ENCODE data around the gene KCNQ2. TPM values are rescaled to one million over a fixed set of nuclear protein-coding genes. Genes with fewer than 3 reads are reported as not detected.

Gene KCNQ2
- total and polyA plus RNA-seq, 10 of the 15 experiments (the other 5 are each of a cell fraction or from before 2014, with no cell fraction given) = 0.06 to 0.49 (median 0.26) TPM; not detected in 7

DNA sequence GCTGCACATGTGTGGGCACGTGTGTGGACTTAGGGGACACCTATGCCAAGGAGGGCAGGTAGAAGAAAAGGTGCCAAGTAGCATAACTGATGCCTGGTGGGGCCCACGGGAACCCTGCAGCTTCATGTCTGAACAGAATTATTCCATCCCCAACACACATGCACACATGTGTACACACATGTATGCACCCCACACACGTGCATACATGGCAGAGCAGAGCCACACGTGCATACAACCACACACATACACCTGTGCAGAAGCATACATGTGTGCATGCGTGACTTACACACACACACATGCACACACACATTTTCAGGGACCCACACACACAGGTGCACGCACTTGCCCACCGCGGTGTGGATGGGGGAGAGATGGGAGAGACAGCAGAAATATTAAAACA is 59.6 kb downstream of the KCNQ2 start:
- H3K4me2 ChIP-seq (ENCODE audit: control insufficient read depth, insufficient read depth) = no peak overlapping the region
- no peaks in the 10 kb centered on the region for H3K79me2 ChIP-seq (ENCODE audit: control insufficient read depth, insufficient read depth, low read length)
- H3K27me3 ChIP-seq (replicated peaks in 1 of 2; ENCODE audit: control insufficient read depth in 2 of 2, insufficient read depth in 2 of 2, low read length in 1 of 2) = no peaks in the 10 kb centered on the region; a peak in 1 of 4 replicates
- H3K4me3 ChIP-seq = no peak overlapping the region
- FAIRE-seq (no peak), ATAC-seq (no peak), DNase-seq (ENCODE audit: low read depth, low spot score) (no peak)
- ChIA-PET CTCF (no interaction called here), SMC1A (ENCODE audit: uncharacterized antibody, unreplicated experiment) (no interaction called here), RAD21 (ENCODE audit: unreplicated experiment) (no interaction called here), POLR2A (no interaction called here)
- intact Hi-C loops (cut with micrococcal nuclease; ENCODE audit: unreplicated experiment) = no loop called here
- TF ChIP-seq PAX8 (IDR thresholded peaks at IDR 0.05) (no peak), RFX5 (IDR thresholded peaks at IDR 0.05; ENCODE audit: low read depth, low read length) (no peak), BMI1 (IDR thresholded peaks at IDR 0.05; ENCODE audit: borderline replicate concordance) (no peak), ZNF24 (IDR thresholded peaks at IDR 0.05) (no peak), BCL11A (IDR thresholded peaks at IDR 0.05; ENCODE audit: low read depth, low read length) (no peak), RBBP5 (conservative IDR thresholded peaks at IDR 0.05) (no peak), TCF3 (IDR thresholded peaks at IDR 0.05; ENCODE audit: borderline replicate concordance, insufficient read depth, low read depth, low read length) (no peak), CHD4 (IDR thresholded peaks at IDR 0.05) (no peak), POLR2AphosphoS5 (IDR thresholded peaks at IDR 0.05; ENCODE audit: low read length) (no peak), NFXL1 (IDR thresholded peaks at IDR 0.05; ENCODE audit: borderline replicate concordance) (no peak), NFYB (IDR thresholded peaks at IDR 0.05; ENCODE audit: insufficient read depth, low read depth, low read length) (no peak)
- TF ChIP-seq, protein P1, sequence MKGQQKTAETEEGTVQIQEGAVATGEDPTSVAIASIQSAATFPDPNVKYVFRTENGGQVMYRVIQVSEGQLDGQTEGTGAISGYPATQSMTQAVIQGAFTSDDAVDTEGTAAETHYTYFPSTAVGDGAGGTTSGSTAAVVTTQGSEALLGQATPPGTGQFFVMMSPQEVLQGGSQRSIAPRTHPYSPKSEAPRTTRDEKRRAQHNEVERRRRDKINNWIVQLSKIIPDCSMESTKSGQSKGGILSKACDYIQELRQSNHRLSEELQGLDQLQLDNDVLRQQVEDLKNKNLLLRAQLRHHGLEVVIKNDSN (IDR thresholded peaks at IDR 0.05; ENCODE audit: borderline replicate concordance, extremely low read length, insufficient read depth, low read depth, low read length) = no peak
- TF ChIP-seq, protein P2, sequence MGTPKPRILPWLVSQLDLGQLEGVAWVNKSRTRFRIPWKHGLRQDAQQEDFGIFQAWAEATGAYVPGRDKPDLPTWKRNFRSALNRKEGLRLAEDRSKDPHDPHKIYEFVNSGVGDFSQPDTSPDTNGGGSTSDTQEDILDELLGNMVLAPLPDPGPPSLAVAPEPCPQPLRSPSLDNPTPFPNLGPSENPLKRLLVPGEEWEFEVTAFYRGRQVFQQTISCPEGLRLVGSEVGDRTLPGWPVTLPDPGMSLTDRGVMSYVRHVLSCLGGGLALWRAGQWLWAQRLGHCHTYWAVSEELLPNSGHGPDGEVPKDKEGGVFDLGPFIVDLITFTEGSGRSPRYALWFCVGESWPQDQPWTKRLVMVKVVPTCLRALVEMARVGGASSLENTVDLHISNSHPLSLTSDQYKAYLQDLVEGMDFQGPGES (IDR thresholded peaks at IDR 0.05) = no peak
- TF ChIP-seq, protein P3, sequence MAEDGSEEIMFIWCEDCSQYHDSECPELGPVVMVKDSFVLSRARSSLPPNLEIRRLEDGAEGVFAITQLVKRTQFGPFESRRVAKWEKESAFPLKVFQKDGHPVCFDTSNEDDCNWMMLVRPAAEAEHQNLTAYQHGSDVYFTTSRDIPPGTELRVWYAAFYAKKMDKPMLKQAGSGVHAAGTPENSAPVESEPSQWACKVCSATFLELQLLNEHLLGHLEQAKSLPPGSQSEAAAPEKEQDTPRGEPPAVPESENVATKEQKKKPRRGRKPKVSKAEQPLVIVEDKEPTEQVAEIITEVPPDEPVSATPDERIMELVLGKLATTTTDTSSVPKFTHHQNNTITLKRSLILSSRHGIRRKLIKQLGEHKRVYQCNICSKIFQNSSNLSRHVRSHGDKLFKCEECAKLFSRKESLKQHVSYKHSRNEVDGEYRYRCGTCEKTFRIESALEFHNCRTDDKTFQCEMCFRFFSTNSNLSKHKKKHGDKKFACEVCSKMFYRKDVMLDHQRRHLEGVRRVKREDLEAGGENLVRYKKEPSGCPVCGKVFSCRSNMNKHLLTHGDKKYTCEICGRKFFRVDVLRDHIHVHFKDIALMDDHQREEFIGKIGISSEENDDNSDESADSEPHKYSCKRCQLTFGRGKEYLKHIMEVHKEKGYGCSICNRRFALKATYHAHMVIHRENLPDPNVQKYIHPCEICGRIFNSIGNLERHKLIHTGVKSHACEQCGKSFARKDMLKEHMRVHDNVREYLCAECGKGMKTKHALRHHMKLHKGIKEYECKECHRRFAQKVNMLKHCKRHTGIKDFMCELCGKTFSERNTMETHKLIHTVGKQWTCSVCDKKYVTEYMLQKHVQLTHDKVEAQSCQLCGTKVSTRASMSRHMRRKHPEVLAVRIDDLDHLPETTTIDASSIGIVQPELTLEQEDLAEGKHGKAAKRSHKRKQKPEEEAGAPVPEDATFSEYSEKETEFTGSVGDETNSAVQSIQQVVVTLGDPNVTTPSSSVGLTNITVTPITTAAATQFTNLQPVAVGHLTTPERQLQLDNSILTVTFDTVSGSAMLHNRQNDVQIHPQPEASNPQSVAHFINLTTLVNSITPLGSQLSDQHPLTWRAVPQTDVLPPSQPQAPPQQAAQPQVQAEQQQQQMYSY (CRISPR knock-in tag; IDR thresholded peaks at IDR 0.05) = no peak
- BruUV-seq (replicated peaks) = no TSS peak
- no peak overlapping the region for H2AFZ ChIP-seq (ENCODE audit: control insufficient read depth, low read depth, low read length)
- in situ Hi-C loops (cut with MboI) = no loop called here
- no peak overlapping the region for H3K27ac ChIP-seq (ENCODE audit: control insufficient read depth, insufficient read depth)
- WGBS (ENCODE audit: insufficient coverage, insufficient replicate concordance, low lambda C conversion rate, missing lambda C conversion rate) = 29% methylated on average over 8 of the region's 8 CpGs
- H3K9me3 ChIP-seq (replicated peaks; ENCODE audit: control insufficient read depth, insufficient read depth, low read length) = no peaks in the 10 kb centered on the region; the same call in 2 of the 3 replicates
- H3K9ac ChIP-seq (ENCODE audit: control insufficient read depth, insufficient read depth, low read length) = no peak overlapping the region
- no peaks in the 10 kb centered on the region for H3K36me3 ChIP-seq (ENCODE audit: control insufficient read depth in 2 of 2, insufficient read depth in 2 of 2, low read length in 1 of 2)
- no peaks in the 10 kb centered on the region for H4K20me1 ChIP-seq (ENCODE audit: control insufficient read depth, insufficient read depth)
- H3K4me1 ChIP-seq (ENCODE audit: control insufficient read depth, insufficient read depth, low read length) = no peaks in the 10 kb centered on the region
